Posterior cingulate gyrus (tissue), 11 donors: ENCODE measurements around the gene ITCH.
A peak's percentile ranks its signal among the peaks of the same experiment; 100 is the strongest.

ENCODE experiments used
- DNase-seq, 10 donors: peaks; one replicate each; pipeline versions ENCODE4 v3.0.0 to v3.0.0-alpha.2; 2020 to 2021; ENCODE audit warnings: mixed read lengths in 3 of 10
- intact Hi-C: fragments of 100-400 bp; cut with DNase I; formaldehyde crosslinking; loops from one replicate; pipeline ENCODE4 v1.15.1; 2023

Gene ITCH

GRCh38 chr20:34540596-34541263, 177.7 kb downstream of the ITCH start:
- peak in 4 of 10 donors; percentile 11 to 62 (median 28) for DNase-seq
- intact Hi-C loops, result no loop called here

GRCh38 chr20:34541264-34541901, 178.3 kb downstream of the ITCH start:
- intact Hi-C loops, result no loop called here
- DNase-seq, result peak in 3 of 10 donors; percentile 8 to 53 (median 43)

GRCh38 chr20:34541917-34542316, 178.8 kb downstream of the ITCH start:
- intact Hi-C loops, result no loop called here
- peak in 3 of 10 donors; percentile 27 to 67 (median 33) for DNase-seq

- DNase-seq, result peak in 3 of 10 donors; percentile 19 to 32 (median 24)
- intact Hi-C loops, result no loop called here
Measured at GRCh38 chr20:34542439-34542838, 179.4 kb downstream of the ITCH start.

- intact Hi-C loops, result no loop called here
- DNase-seq, result peak in 3 of 10 donors; percentile 69 to 73 (median 69)
Measured at GRCh38 chr20:34543463-34544056, 180.5 kb downstream of the ITCH start.

GRCh38 chr20:34544109-34544796, 181.2 kb downstream of the ITCH start:
- peak in 3 of 10 donors; percentile 16 to 67 (median 63) for DNase-seq
- intact Hi-C loops, result no loop called here

GRCh38 chr20:34546751-34547181, 183.7 kb downstream of the ITCH start:
- intact Hi-C loops, result no loop called here
- peak in 3 of 10 donors; percentile 48 to 85 (median 56) for DNase-seq

GRCh38 chr20:34547844-34548613, 185.0 kb downstream of the ITCH start:
- intact Hi-C loops, result no loop called here
- DNase-seq, result peak in 3 of 10 donors; percentile 51 to 69 (median 62)

GRCh38 chr20:34549291-34549928, 186.3 kb downstream of the ITCH start:
- DNase-seq, result peak in 2 of 10 donors; percentile 16 to 59
- intact Hi-C loops, result no loop called here

- intact Hi-C loops, result no loop called here
- peak in 3 of 10 donors; percentile 33 to 72 (median 39) for DNase-seq
Measured at GRCh38 chr20:34549929-34550305, 186.8 kb downstream of the ITCH start.

- DNase-seq, result peak in 2 of 10 donors; percentile 31 to 66
- intact Hi-C loops, result no loop called here
Measured at GRCh38 chr20:34552569-34552968, 189.5 kb downstream of the ITCH start.

GRCh38 chr20:34553366-34553867, 190.3 kb downstream of the ITCH start:
- peak in 1 of 10 donors; percentile 52 for DNase-seq

GRCh38 chr20:34557936-34558319, 194.9 kb downstream of the ITCH start:
- DNase-seq, result peak in 1 of 10 donors; percentile 69
- intact Hi-C loops, result no loop called here

More at GRCh38 chr20:34553366-34553867, 190.3 kb downstream of the ITCH start:
- intact Hi-C loops, result no loop called here

- DNase-seq, result peak; percentile 89 to 99 (median 96)
- intact Hi-C loops, result no loop called here
Measured at GRCh38 chr20:34558320-34559218, 195.5 kb downstream of the ITCH start, which contains the start of gene MAP1LC3A. Gene MAP1LC3A (plus strand): TSS chr20:34558718. CDS start chr20:34558869, 151 bp downstream.

- peak in 6 of 10 donors; percentile 26 to 90 (median 55) for DNase-seq
Measured at GRCh38 chr20:34559311-34560140, 196.5 kb downstream of the ITCH start.

GRCh38 chr20:34560141-34560523, 197.1 kb downstream of the ITCH start:
- intact Hi-C loops, result no loop called here
- DNase-seq, result peak in 8 of 10 donors; percentile 24 to 94 (median 68)

More at GRCh38 chr20:34559311-34560140, 196.5 kb downstream of the ITCH start:
- intact Hi-C loops, result no loop called here

- intact Hi-C loops, result no loop called here
- DNase-seq, result peak in 1 of 10 donors; percentile 79
Measured at GRCh38 chr20:34560614-34561013, 197.5 kb downstream of the ITCH start.
